Measurements from ENCODE around the gene RASD2. TPM values are rescaled to one million over a fixed set of nuclear protein-coding genes. Genes with fewer than 3 reads are reported as not detected.

Gene RASD2
- total RNA-seq, 6 experiments from 2014 or later: not detected

DNA sequence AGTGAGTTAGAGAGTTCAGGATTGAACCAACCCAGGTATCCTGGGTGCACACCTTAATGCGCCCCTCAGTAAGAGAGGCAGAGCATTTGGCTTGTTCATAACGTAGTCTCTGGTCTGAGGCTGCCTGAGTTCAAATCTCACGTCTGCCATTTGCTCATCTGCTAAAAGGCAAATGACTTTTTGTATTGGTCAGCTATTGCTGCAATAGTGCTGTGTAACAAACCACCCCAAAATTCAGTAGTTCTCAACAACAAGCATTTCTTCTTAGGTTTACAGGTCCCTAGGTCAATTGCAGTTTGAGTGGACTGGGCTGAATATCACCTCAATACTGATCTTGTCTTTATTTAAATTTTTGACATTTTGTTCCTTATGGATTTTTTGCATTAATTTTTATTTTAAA, 18.1 kb downstream of the RASD2 start:
- no peak for TF ChIP-seq CTCF (IDR thresholded peaks at IDR 0.05)
- Mint-ChIP-seq H3K9me3 (no peaks in the 10 kb centered on the region), H3K4me1 (ENCODE audit: low read depth) (peaks cover 45% of the 10 kb centered on the region), H3K4me3 (no peak overlapping the region), H3K27me3 (ENCODE audit: insufficient read depth) (peaks cover 15% of the 10 kb centered on the region), H3K27ac (no peak overlapping the region), H3K36me3 (ENCODE audit: low read depth) (no peaks in the 10 kb centered on the region)
- DNase-seq: no peak

GRCh38 chr22:35559354-35560005, 18.8 kb downstream of the RASD2 start:
- no peaks in the 10 kb centered on the region for H3K9me3 Mint-ChIP-seq
- no peak overlapping the region for H3K27ac Mint-ChIP-seq
- no peak for DNase-seq

GRCh38 chr22:35560366-35560765, 19.7 kb downstream of the RASD2 start:
- TF ChIP-seq CTCF (IDR thresholded peaks at IDR 0.05): no peak
- Mint-ChIP-seq H3K9me3 (no peaks in the 10 kb centered on the region), H3K4me3 (no peak overlapping the region), H3K27me3 (ENCODE audit: insufficient read depth) (peaks cover 15% of the 10 kb centered on the region), H3K27ac (no peak overlapping the region), H3K4me1 (ENCODE audit: low read depth) (peaks cover 48% of the 10 kb centered on the region), H3K36me3 (ENCODE audit: low read depth) (no peaks in the 10 kb centered on the region)
- no peak for DNase-seq

More at GRCh38 chr22:35559354-35560005, 18.8 kb downstream of the RASD2 start:
- Mint-ChIP-seq H3K4me3 (no peak overlapping the region), H3K27me3 (ENCODE audit: insufficient read depth) (peaks cover 16% of the 10 kb centered on the region), H3K4me1 (ENCODE audit: low read depth) (peaks cover 45% of the 10 kb centered on the region), H3K36me3 (ENCODE audit: low read depth) (no peaks in the 10 kb centered on the region)
- no peak for TF ChIP-seq CTCF (IDR thresholded peaks at IDR 0.05)

DNA sequence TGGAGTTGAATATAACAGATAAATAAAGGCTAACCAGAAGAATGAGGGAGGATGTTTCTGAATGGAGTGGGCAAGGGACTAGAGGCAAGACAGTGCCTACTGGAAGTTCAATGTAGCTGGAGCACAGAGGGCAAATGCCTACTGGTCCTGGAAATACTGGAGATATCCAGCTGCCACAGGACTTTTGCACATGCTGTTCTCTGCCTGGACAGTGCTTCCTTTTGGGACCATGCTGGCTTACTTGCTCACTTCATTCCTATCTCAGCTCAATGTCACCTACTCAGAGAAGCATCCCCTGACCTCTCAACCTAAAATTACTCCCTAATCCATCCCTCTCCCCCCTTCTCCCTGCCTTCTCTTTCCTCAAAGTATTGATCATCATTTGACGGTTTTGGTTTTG, 20.2 kb downstream of the RASD2 start:
- H3K27me3 Mint-ChIP-seq (ENCODE audit: insufficient read depth): peaks cover 14% of the 10 kb centered on the region
- no peak for DNase-seq
- H3K4me1 Mint-ChIP-seq (ENCODE audit: low read depth): peaks cover 48% of the 10 kb centered on the region

GRCh38 chr22:35561796-35562526, 21.3 kb downstream of the RASD2 start:
- Mint-ChIP-seq H3K27ac (no peak overlapping the region), H3K27me3 (ENCODE audit: insufficient read depth) (peaks cover 16% of the 10 kb centered on the region), H3K4me1 (ENCODE audit: low read depth) (peaks cover 40% of the 10 kb centered on the region), H3K36me3 (ENCODE audit: low read depth) (no peaks in the 10 kb centered on the region), H3K4me3 (peak overlapping the region; percentile 36), H3K9me3 (no peaks in the 10 kb centered on the region)
- TF ChIP-seq CTCF (IDR thresholded peaks at IDR 0.05): no peak
- DNase-seq: peak; percentile 25

More for the DNA sequence above, 20.2 kb downstream of the RASD2 start:
- Mint-ChIP-seq H3K9me3 (no peaks in the 10 kb centered on the region), H3K36me3 (ENCODE audit: low read depth) (no peaks in the 10 kb centered on the region), H3K27ac (no peak overlapping the region), H3K4me3 (no peak overlapping the region)
- no peak for TF ChIP-seq CTCF (IDR thresholded peaks at IDR 0.05)
